Astrocyte (in vitro differentiated cells and primary cell): Measurements from ENCODE around the gene NRDC.

Source experiments
- CTCF ChIP-seq: IDR thresholded peaks from 2 replicates; pipeline ENCODE4 v1.5.1; 2011; ENCODE audit warnings: low read depth, mild to moderate bottlenecking, inconsistent platforms, low read length, moderate library complexity; ENCODE audit not compliant: insufficient read depth
- EZH2 ChIP-seq: IDR thresholded peaks from 2 replicates; pipeline ENCODE4 v1.6.1; 2012; ENCODE audit warnings: mild to moderate bottlenecking, low read length, inconsistent platforms; ENCODE audit not compliant: insufficient read depth

- TF ChIP-seq EZH2 (no peak), CTCF (no peak)
These were observed 856 bp downstream of the NRDC start for GRCh38 chr1:51877434-51878307.
